ENCODE measurements around the gene PSME1. TPM values are rescaled to one million over a fixed set of nuclear protein-coding genes. Genes with fewer than 3 reads are reported as not detected.
A peak's percentile ranks its signal among the peaks of the same experiment; 100 is the strongest.

PSME1 gene
- total and polyA plus RNA-seq, 2 experiments from 2014 or later, result 61.1 to 215 TPM

DNA sequence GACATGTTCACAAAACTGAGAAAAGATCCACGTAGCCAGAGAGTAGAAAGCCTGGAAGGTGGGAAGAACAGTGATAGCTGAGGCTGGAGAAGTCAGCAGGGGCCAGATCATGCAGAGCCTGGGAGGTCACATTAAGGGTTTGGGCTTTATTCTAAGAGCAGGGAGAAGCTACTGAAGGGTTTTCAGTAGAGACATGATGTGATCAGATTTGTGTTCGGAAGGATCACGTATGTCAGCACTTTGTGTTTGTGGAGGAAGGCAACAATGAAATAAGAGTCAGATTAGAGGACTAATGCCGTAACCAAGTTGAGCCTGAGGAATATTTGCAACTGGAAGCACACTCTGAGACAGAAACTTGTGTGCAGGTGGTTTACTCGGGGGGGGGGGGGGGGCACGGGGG, 46.1 kb upstream of the PSME1 start:
- Mint-ChIP-seq H3K27me3 (ENCODE audit: insufficient read depth, low read depth, poor library complexity) (peaks cover 22% of the 10 kb centered on the region), H3K36me3 (ENCODE audit: low read depth) (peaks cover 12% of the 10 kb centered on the region), H3K9me3 (peaks cover 3% of the 10 kb centered on the region; the same call in 2 of the 3 replicates), H3K4me3 (no peak overlapping the region), H3K4me1 (peaks cover 26% of the 10 kb centered on the region), H3K27ac (no peak overlapping the region)
- no peaks in the 10 kb centered on the region for H3K27me3 ChIP-seq (ENCODE audit: insufficient read depth)
- peaks cover 8% of the 10 kb centered on the region for H3K9me2 ChIP-seq (ENCODE audit: insufficient read depth)
- peaks cover 10% of the 10 kb centered on the region for H3F3A ChIP-seq (replicated peaks; ENCODE audit: low read depth)
- H2AFZ ChIP-seq, result no peak overlapping the region
- no peaks in the 10 kb centered on the region for H4K20me1 ChIP-seq (replicated peaks; ENCODE audit: insufficient read depth)
- no peak overlapping the region for H3K4me2 ChIP-seq
- ATAC-seq (no peak), DNase-seq (ENCODE audit: low spot score) (no peak)
- peaks cover 6% of the 10 kb centered on the region for H3K79me2 ChIP-seq (replicated peaks; ENCODE audit: insufficient read depth)
- H3K27ac ChIP-seq (ENCODE audit: low read depth), result no peak overlapping the region
- H3K4me3 ChIP-seq, result no peak overlapping the region
- no peaks in the 10 kb centered on the region for H3K36me3 ChIP-seq (ENCODE audit: insufficient read depth)
- no peak for TF ChIP-seq CREB1 (CRISPR knock-in tag; IDR thresholded peaks at IDR 0.05; ENCODE audit: low read depth)
- H3K4me1 ChIP-seq (ENCODE audit: insufficient read depth), result peaks cover 10% of the 10 kb centered on the region

DNA sequence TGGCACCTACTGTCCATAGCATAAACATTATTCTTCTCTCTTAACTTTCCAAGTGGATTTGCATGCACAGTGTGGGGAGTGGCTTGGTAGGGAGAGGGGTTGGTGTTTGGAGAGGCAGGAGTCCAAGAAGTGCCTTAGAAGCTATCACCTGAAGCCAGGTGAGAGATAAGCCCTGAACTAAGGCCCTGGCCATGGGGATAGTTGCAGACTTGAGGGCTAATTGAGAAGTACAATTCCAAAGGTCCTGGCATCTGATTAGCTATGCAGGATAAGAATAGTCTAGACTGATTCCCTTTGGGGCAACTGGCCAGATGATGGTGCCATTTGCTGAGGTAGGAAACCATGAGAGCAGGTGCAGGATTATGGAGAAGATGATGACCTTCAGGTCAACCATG, 43.9 kb upstream of the PSME1 start:
- H3K36me3 ChIP-seq (ENCODE audit: insufficient read depth), result no peaks in the 10 kb centered on the region
- no peak overlapping the region for H2AFZ ChIP-seq
- H3K4me1 ChIP-seq (ENCODE audit: insufficient read depth), result peaks cover 18% of the 10 kb centered on the region
- Mint-ChIP-seq H3K4me3 (no peak overlapping the region; the same call in 2 of the 3 replicates), H3K36me3 (ENCODE audit: low read depth) (peaks cover 31% of the 10 kb centered on the region), H3K9me3 (peaks cover 3% of the 10 kb centered on the region; the same call in 2 of the 3 replicates), H3K4me1 (peaks cover 38% of the 10 kb centered on the region), H3K27ac (peak overlapping the region; percentile 100; the same call in 1 of the 2 replicates), H3K27me3 (ENCODE audit: insufficient read depth, low read depth, poor library complexity) (peaks cover 24% of the 10 kb centered on the region)
- peaks cover 15% of the 10 kb centered on the region for H3F3A ChIP-seq (replicated peaks; ENCODE audit: low read depth)
- ATAC-seq (no peak), DNase-seq (ENCODE audit: low spot score) (no peak)
- peaks cover 22% of the 10 kb centered on the region for H3K79me2 ChIP-seq (replicated peaks; ENCODE audit: insufficient read depth)
- H3K27me3 ChIP-seq (ENCODE audit: insufficient read depth), result no peaks in the 10 kb centered on the region
- no peak overlapping the region for H3K4me3 ChIP-seq
- H3K9me2 ChIP-seq (ENCODE audit: insufficient read depth), result peaks cover 8% of the 10 kb centered on the region
- no peak overlapping the region for H3K27ac ChIP-seq (ENCODE audit: low read depth)
- H4K20me1 ChIP-seq (replicated peaks; ENCODE audit: insufficient read depth), result no peaks in the 10 kb centered on the region
- no peak overlapping the region for H3K4me2 ChIP-seq
- TF ChIP-seq ZNF331 (CRISPR knock-in tag; IDR thresholded peaks at IDR 0.05; ENCODE audit: low read depth), result no peak
- no peak for TF ChIP-seq EZH2phosphoT487 (IDR thresholded peaks at IDR 0.05; ENCODE audit: unreplicated experiment)
- TF ChIP-seq STAT1 (IDR thresholded peaks at IDR 0.05; ENCODE audit: unreplicated experiment), result no peak
- no peak for TF ChIP-seq EZH2 (IDR thresholded peaks at IDR 0.05; ENCODE audit: low read depth, unreplicated experiment)
- no peak for TF ChIP-seq JUNB (IDR thresholded peaks at IDR 0.05; ENCODE audit: unreplicated experiment)
- no peak for TF ChIP-seq POLR2AphosphoS5 (IDR thresholded peaks at IDR 0.05; ENCODE audit: low read depth)
- TF ChIP-seq CREB1 (CRISPR knock-in tag; IDR thresholded peaks at IDR 0.05; ENCODE audit: low read depth), result no peak
- TF ChIP-seq NANOG (IDR thresholded peaks at IDR 0.05; ENCODE audit: borderline replicate concordance), result no peak
- TF ChIP-seq, protein P1, sequence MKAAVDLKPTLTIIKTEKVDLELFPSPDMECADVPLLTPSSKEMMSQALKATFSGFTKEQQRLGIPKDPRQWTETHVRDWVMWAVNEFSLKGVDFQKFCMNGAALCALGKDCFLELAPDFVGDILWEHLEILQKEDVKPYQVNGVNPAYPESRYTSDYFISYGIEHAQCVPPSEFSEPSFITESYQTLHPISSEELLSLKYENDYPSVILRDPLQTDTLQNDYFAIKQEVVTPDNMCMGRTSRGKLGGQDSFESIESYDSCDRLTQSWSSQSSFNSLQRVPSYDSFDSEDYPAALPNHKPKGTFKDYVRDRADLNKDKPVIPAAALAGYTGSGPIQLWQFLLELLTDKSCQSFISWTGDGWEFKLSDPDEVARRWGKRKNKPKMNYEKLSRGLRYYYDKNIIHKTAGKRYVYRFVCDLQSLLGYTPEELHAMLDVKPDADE (IDR thresholded peaks at IDR 0.05), result no peak
- TF ChIP-seq, protein P2, sequence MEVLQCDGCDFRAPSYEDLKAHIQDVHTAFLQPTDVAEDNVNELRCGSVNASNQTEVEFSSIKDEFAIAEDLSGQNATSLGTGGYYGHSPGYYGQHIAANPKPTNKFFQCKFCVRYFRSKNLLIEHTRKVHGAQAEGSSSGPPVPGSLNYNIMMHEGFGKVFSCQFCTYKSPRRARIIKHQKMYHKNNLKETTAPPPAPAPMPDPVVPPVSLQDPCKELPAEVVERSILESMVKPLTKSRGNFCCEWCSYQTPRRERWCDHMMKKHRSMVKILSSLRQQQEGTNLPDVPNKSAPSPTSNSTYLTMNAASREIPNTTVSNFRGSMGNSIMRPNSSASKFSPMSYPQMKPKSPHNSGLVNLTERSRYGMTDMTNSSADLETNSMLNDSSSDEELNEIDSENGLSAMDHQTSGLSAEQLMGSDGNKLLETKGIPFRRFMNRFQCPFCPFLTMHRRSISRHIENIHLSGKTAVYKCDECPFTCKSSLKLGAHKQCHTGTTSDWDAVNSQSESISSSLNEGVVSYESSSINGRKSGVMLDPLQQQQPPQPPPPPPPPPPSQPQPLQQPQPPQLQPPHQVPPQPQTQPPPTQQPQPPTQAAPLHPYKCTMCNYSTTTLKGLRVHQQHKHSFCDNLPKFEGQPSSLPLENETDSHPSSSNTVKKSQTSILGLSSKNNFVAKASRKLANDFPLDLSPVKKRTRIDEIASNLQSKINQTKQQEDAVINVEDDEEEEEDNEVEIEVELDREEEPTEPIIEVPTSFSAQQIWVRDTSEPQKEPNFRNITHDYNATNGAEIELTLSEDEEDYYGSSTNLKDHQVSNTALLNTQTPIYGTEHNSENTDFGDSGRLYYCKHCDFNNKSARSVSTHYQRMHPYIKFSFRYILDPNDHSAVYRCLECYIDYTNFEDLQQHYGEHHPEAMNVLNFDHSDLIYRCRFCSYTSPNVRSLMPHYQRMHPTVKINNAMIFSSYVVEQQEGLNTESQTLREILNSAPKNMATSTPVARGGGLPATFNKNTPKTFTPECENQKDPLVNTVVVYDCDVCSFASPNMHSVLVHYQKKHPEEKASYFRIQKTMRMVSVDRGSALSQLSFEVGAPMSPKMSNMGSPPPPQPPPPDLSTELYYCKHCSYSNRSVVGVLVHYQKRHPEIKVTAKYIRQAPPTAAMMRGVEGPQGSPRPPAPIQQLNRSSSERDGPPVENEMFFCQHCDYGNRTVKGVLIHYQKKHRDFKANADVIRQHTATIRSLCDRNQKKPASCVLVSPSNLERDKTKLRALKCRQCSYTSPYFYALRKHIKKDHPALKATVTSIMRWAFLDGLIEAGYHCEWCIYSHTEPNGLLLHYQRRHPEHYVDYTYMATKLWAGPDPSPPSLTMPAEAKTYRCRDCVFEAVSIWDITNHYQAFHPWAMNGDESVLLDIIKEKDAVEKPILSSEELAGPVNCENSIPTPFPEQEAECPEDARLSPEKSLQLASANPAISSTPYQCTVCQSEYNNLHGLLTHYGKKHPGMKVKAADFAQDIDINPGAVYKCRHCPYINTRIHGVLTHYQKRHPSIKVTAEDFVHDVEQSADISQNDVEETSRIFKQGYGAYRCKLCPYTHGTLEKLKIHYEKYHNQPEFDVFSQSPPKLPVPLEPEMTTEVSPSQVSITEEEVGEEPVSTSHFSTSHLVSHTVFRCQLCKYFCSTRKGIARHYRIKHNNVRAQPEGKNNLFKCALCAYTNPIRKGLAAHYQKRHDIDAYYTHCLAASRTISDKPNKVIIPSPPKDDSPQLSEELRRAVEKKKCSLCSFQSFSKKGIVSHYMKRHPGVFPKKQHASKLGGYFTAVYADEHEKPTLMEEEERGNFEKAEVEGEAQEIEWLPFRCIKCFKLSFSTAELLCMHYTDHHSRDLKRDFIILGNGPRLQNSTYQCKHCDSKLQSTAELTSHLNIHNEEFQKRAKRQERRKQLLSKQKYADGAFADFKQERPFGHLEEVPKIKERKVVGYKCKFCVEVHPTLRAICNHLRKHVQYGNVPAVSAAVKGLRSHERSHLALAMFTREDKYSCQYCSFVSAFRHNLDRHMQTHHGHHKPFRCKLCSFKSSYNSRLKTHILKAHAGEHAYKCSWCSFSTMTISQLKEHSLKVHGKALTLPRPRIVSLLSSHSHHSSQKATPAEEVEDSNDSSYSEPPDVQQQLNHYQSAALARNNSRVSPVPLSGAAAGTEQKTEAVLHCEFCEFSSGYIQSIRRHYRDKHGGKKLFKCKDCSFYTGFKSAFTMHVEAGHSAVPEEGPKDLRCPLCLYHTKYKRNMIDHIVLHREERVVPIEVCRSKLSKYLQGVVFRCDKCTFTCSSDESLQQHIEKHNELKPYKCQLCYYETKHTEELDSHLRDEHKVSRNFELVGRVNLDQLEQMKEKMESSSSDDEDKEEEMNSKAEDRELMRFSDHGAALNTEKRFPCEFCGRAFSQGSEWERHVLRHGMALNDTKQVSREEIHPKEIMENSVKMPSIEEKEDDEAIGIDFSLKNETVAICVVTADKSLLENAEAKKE (CRISPR knock-in tag; IDR thresholded peaks at IDR 0.05), result no peak
- TF ChIP-seq, protein P3, sequence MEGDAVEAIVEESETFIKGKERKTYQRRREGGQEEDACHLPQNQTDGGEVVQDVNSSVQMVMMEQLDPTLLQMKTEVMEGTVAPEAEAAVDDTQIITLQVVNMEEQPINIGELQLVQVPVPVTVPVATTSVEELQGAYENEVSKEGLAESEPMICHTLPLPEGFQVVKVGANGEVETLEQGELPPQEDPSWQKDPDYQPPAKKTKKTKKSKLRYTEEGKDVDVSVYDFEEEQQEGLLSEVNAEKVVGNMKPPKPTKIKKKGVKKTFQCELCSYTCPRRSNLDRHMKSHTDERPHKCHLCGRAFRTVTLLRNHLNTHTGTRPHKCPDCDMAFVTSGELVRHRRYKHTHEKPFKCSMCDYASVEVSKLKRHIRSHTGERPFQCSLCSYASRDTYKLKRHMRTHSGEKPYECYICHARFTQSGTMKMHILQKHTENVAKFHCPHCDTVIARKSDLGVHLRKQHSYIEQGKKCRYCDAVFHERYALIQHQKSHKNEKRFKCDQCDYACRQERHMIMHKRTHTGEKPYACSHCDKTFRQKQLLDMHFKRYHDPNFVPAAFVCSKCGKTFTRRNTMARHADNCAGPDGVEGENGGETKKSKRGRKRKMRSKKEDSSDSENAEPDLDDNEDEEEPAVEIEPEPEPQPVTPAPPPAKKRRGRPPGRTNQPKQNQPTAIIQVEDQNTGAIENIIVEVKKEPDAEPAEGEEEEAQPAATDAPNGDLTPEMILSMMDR (conservative IDR thresholded peaks at IDR 0.05; ENCODE audit: low read depth in 2 of 2), result no peak
- TF ChIP-seq ZNF114 (CRISPR knock-in tag; IDR thresholded peaks at IDR 0.05), result no peak
